Thyroid gland (tissue), 4 donors: ENCODE data around the gene PROKR1.

Source experiments
- POLR2A ChIP-seq, 2 donors: fragments of 450-650 bp; IDR thresholded peaks; one replicate each; pipeline ENCODE4 v1.6.1; 2017; ENCODE audit warnings: antibody characterized with exemption in 2 of 2, mild to moderate bottlenecking in 2 of 2, moderate library complexity in 1 of 2
- TF ChIP-seq, protein P1 (sequence below), 6 experiments: fragments of 200-600 bp in 3 of 6; fragments of 450-650 bp in 3 of 6; sonication (generic) in 3 of 6; IDR thresholded peaks; one replicate each; pipeline ENCODE4 v1.5.1; 2016 to 2019; ENCODE audit warnings: antibody characterized with exemption in 6 of 6, mild to moderate bottlenecking in 2 of 6, inconsistent platforms in 1 of 6, moderate library complexity in 1 of 6

DNA sequence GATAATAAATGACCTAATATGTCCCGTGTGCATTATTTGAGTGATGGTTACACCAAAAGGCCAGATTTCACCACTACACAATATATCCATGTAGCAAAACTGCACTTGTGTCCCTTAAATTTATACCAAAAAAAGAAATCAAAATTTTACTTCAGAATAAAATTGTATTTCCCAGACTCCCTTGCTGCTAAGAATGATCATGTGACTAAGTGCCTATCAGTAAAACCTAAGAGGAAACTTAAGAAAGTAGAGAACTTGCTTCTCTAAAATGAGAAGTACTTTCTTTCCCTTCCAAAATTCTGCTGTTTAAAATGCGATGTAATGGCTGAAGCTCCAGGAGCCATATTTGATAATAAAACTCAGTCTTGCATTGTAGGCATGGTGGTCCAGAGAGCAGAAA, 24.0 kb downstream of the PROKR1 start:
- TF ChIP-seq, protein P1, sequence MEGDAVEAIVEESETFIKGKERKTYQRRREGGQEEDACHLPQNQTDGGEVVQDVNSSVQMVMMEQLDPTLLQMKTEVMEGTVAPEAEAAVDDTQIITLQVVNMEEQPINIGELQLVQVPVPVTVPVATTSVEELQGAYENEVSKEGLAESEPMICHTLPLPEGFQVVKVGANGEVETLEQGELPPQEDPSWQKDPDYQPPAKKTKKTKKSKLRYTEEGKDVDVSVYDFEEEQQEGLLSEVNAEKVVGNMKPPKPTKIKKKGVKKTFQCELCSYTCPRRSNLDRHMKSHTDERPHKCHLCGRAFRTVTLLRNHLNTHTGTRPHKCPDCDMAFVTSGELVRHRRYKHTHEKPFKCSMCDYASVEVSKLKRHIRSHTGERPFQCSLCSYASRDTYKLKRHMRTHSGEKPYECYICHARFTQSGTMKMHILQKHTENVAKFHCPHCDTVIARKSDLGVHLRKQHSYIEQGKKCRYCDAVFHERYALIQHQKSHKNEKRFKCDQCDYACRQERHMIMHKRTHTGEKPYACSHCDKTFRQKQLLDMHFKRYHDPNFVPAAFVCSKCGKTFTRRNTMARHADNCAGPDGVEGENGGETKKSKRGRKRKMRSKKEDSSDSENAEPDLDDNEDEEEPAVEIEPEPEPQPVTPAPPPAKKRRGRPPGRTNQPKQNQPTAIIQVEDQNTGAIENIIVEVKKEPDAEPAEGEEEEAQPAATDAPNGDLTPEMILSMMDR (IDR thresholded peaks at IDR 0.05) = no peak
- TF ChIP-seq POLR2A (IDR thresholded peaks at IDR 0.05) = no peak
